22Rv1 (cell line): ENCODE data around the gene STAP1.

Source experiments
- H3K27ac ChIP-seq: fragments of 450-650 bp; 2 replicates; pipeline ENCODE4 v1.5.1; 2017
- ZFX ChIP-seq: fragments of 450-650 bp; IDR thresholded peaks from 2 replicates; pipeline ENCODE4 v1.6.1; 2017; ENCODE audit warnings: antibody characterized with exemption, borderline replicate concordance
- TF ChIP-seq, protein P1 (sequence below): fragments of 450-650 bp; IDR thresholded peaks from 2 replicates; pipeline ENCODE4 v1.5.1; 2017; ENCODE audit warnings: mild to moderate bottlenecking

STAP1 gene

GRCh38 chr4:67576538-67576937 is 18.0 kb downstream of the STAP1 start:
- H3K27ac ChIP-seq, result no peak overlapping the region
- no peak for TF ChIP-seq ZFX
- TF ChIP-seq, protein P1, sequence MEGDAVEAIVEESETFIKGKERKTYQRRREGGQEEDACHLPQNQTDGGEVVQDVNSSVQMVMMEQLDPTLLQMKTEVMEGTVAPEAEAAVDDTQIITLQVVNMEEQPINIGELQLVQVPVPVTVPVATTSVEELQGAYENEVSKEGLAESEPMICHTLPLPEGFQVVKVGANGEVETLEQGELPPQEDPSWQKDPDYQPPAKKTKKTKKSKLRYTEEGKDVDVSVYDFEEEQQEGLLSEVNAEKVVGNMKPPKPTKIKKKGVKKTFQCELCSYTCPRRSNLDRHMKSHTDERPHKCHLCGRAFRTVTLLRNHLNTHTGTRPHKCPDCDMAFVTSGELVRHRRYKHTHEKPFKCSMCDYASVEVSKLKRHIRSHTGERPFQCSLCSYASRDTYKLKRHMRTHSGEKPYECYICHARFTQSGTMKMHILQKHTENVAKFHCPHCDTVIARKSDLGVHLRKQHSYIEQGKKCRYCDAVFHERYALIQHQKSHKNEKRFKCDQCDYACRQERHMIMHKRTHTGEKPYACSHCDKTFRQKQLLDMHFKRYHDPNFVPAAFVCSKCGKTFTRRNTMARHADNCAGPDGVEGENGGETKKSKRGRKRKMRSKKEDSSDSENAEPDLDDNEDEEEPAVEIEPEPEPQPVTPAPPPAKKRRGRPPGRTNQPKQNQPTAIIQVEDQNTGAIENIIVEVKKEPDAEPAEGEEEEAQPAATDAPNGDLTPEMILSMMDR, result no peak

DNA sequence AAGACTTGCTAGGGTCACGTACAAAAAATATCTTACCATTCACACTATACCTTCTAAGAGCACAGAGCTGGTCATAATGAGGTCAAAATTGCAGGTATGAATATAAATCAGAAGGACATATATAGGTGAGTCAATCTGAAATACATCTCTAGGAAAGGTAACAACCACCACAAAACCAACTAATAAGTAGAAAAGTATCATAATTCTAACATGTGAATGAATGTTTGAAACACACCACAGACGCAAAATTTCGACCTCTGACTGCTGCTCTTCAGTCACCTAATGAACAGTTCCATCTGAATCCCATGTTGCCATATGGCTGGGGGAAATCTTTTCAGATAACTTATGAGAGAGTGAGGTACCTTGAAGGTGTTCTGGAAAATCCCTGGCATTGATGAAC is 22.1 kb downstream of the STAP1 start:
- no peak for TF ChIP-seq ZFX
- TF ChIP-seq, protein P1, result no peak

DNA sequence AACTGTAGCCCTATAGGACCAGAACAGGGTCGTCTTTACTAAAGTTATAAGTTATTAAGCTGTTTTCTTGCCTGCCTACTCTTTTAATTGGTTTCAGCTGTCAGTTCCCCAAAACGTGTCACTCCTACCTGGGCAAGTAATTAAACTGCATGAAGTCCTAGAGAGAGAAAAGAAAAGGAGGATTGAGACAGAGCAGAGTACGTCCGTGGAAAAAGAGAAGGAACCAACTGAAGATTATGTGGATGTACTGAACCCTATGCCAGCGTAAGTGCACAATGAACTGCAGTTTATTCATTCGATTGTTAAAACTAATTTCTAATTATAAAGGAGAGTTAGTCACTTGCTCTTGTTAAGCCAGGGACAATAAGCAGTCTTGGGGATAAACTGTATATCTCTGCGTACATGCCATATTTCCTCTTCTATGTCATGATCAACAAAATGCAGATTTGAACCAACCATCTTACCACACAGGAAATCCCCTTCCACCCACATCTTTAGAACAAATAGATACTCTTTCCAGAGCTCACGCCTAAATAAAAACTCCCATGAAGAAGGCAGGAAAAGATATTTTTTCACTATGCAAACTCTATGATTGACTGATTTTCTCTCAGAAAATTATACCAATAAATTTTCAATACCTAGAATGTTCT is 22.8 kb downstream of the STAP1 start:
- H3K27ac ChIP-seq, result no peak overlapping the region

More for the DNA sequence above, 22.1 kb downstream of the STAP1 start:
- H3K27ac ChIP-seq, result no peak overlapping the region

GRCh38 chr4:67581913-67582312 is 23.4 kb downstream of the STAP1 start:
- H3K27ac ChIP-seq, result no peak overlapping the region

More for the DNA sequence above, 22.8 kb downstream of the STAP1 start:
- TF ChIP-seq, protein P1, result no peak
- TF ChIP-seq ZFX, result no peak

GRCh38 chr4:67584496-67584895 is 26.0 kb downstream of the STAP1 start:
- TF ChIP-seq, protein P1, result no peak
- TF ChIP-seq ZFX, result no peak
- no peak overlapping the region for H3K27ac ChIP-seq

More at GRCh38 chr4:67581913-67582312, 23.4 kb downstream of the STAP1 start:
- TF ChIP-seq, protein P1, result no peak
- no peak for TF ChIP-seq ZFX

DNA sequence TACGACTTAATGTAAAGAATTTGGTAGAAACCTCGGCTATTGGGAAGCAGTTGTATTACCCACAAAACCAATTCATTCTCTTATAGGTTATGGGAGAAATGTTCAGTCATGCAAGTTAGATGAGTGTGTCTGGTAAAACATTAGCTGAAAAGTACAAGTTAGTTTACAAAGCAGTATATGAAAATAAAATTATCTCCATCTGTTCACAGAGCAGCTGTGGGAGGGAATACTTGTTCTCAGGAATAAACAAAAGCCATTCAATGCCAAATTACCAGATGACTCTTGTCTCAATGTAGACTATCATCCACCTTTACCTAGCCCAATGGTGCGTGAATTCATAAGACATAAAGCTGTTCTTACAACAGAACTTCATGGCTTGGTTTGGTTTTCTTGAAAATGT is 28.6 kb downstream of the STAP1 start:
- no peak for TF ChIP-seq ZFX
- TF ChIP-seq, protein P1, result no peak
- no peak overlapping the region for H3K27ac ChIP-seq

- H3K27ac ChIP-seq, result no peak overlapping the region
- TF ChIP-seq, protein P1, result no peak
- no peak for TF ChIP-seq ZFX
Measured at GRCh38 chr4:67593741-67594175, 35.2 kb downstream of the STAP1 start.
